GM15510 (cell line): ENCODE data around the gene SPI1.

Source experiments
- POLR2A ChIP-seq: IDR thresholded peaks from 3 replicates; pipeline ENCODE4 v1.6.1; 2011; ENCODE audit warnings: borderline replicate concordance; ENCODE audit not compliant: insufficient read length; ENCODE audit errors: extremely low read depth

The SPI1 gene

GRCh38 chr11:47331454-47332302 lies 46.7 kb downstream of the SPI1 start:
- no peak for TF ChIP-seq POLR2A

- no peak for TF ChIP-seq POLR2A
Measured at GRCh38 chr11:47329987-47330931, 48.1 kb downstream of the SPI1 start.

GRCh38 chr11:47329431-47329986 lies 48.8 kb downstream of the SPI1 start:
- no peak for TF ChIP-seq POLR2A

DNA sequence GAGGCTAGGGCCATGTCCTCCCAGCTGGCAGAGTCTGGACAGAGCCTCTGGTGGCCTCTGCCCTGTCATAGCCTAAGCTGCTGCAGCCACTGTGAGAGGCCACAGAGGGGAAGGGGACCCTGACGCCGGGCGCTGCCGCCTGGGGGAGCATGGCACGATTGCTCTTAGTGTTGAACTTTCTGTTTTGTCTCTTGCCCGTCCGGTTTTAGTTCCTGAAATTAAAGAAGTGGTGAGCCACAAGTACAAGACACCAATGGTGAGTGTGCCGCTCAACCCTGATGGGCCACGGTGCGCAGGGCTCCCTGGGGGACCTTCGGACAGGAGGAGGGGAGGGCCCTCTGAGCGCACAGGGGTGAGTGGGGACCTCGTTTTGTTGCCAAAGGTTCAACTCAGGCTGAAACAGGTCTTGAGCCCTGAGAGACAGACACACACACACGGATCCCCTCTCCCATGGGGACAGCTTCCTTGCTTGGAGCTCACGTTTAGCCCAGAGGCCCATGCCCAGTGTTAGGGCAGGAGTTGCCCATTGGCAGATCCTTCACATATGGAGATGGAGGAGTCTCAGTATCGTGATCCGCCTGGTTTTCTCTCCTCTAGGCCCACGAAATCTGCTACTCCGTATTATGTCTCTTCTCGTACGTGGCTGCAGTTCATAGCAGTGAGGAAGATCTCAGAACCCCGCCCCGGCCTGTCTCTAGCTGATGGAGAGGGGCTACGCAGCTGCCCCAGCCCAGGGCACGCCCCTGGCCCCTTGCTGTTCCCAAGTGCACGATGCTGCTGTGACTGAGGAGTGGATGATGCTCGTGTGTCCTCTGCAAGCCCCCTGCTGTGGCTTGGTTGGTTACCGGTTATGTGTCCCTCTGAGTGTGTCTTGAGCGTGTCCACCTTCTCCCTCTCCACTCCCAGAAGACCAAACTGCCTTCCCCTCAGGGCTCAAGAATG lies 49.6 kb downstream of the SPI1 start:
- TF ChIP-seq POLR2A, result no peak

- TF ChIP-seq POLR2A, result no peak
Measured at GRCh38 chr11:47327949-47328348, 50.4 kb downstream of the SPI1 start.

- no peak for TF ChIP-seq POLR2A
Measured at GRCh38 chr11:47327025-47327424, 51.3 kb downstream of the SPI1 start.

GRCh38 chr11:47326198-47326597 lies 52.1 kb downstream of the SPI1 start:
- no peak for TF ChIP-seq POLR2A

DNA sequence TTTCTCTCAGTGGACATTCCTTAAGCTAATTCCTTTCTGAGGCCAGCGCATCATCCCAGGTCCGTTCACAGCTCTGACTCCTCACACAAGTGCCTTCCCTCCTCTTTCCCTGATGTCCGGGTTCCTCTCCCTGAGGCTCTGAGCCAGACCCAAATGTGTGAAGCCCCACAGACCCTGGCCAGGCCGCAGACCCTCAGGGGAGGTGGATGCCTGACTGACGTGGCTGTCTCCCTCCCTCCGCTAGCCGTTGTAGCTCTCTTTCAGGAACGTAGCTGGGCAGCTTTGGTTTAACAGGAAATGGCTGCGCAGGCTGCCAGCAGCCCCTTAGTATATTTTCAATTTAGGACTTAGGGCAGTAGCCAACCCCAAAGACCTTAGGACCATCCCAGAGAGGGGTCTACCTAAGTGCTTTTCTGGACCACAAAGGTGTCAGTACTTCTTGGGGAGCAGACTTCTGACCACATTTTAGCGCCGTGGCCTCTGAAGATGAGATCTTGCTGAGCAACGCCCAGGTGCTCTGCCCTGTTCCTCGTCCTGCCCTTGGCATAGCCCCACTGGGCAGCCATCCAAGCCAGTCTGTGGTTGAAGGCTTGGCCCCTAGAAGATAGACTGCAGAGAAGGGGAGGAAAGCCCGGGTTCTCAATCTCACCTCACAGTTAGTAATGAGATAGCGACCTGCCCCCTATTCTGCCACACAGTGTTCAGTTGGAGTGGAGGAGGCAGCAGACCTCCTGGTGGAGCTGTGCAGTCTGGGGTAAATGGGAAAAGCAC lies 52.9 kb downstream of the SPI1 start:
- TF ChIP-seq POLR2A, result no peak

GRCh38 chr11:47324520-47324919 lies 53.8 kb downstream of the SPI1 start:
- no peak for TF ChIP-seq POLR2A

- TF ChIP-seq POLR2A, result no peak
Measured at GRCh38 chr11:47318166-47318565, 60.2 kb downstream of the SPI1 start.

GRCh38 chr11:47317064-47317828 lies 61.1 kb downstream of the SPI1 start:
- no peak for TF ChIP-seq POLR2A

DNA sequence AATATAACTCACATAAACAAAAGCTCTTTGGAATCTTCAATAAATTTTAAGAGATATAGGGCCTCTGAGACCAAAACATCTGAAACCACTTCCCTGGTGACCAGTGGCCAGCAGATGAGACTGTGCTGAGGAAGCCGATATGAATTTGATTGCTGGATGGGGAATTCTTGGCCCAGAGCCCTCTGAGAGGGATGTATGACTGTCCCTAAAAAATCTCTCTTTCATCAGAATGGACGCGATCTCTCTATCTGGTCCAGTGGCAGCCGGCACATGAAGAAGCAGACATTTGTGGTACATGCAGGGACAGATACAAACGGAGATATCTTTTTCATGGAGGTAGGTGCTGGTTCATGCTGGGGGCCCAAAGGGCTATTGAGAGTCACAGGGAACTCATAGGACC lies 63.4 kb downstream of the SPI1 start:
- no peak for TF ChIP-seq POLR2A
